ENCODE measurements around the gene CHID1.

CHID1 gene

GRCh38 chr11:865462-866430 lies 44.9 kb downstream of the CHID1 start:
- no peak for TF ChIP-seq CTCF (IDR thresholded peaks at IDR 0.05; ENCODE audit: borderline replicate concordance, insufficient read depth, low read depth, low read length)

GRCh38 chr11:864898-865297 lies 45.7 kb downstream of the CHID1 start:
- no peak overlapping the region for H3K4me3 ChIP-seq (ENCODE audit: low read depth, low read length)
- no peak for TF ChIP-seq CTCF (IDR thresholded peaks at IDR 0.05; ENCODE audit: borderline replicate concordance, insufficient read depth, low read depth, low read length)

More at GRCh38 chr11:865462-866430, 44.9 kb downstream of the CHID1 start:
- no peak overlapping the region for H3K4me3 ChIP-seq (ENCODE audit: low read depth, low read length)

GRCh38 chr11:863910-864827 lies 46.4 kb downstream of the CHID1 start:
- no peak for TF ChIP-seq CTCF (IDR thresholded peaks at IDR 0.05; ENCODE audit: borderline replicate concordance, insufficient read depth, low read depth, low read length)
- H3K4me3 ChIP-seq (ENCODE audit: low read depth, low read length), result no peak overlapping the region

GRCh38 chr11:863023-863909 lies 47.3 kb downstream of the CHID1 start:
- TF ChIP-seq CTCF (IDR thresholded peaks at IDR 0.05; ENCODE audit: borderline replicate concordance, insufficient read depth, low read depth, low read length), result no peak
- no peak overlapping the region for H3K4me3 ChIP-seq (ENCODE audit: low read depth, low read length)

- TF ChIP-seq CTCF (IDR thresholded peaks at IDR 0.05; ENCODE audit: borderline replicate concordance, insufficient read depth, low read depth, low read length), result no peak
- H3K4me3 ChIP-seq (ENCODE audit: low read depth, low read length), result no peak overlapping the region
Measured at GRCh38 chr11:862696-863022, 48.0 kb downstream of the CHID1 start.

- no peak for TF ChIP-seq CTCF (IDR thresholded peaks at IDR 0.05; ENCODE audit: borderline replicate concordance, insufficient read depth, low read depth, low read length)
- H3K4me3 ChIP-seq (ENCODE audit: low read depth, low read length), result no peak overlapping the region
Measured at GRCh38 chr11:862081-862661, 48.4 kb downstream of the CHID1 start.
